Coronary artery (tissue), 2 donors: Measurements from ENCODE around the gene LIM2.

Experiments
- DNase-seq: peaks from one replicate; pipeline ENCODE4 v3.0.0-alpha.2; 2017; ENCODE audit warnings: low spot score
- H3K27ac ChIP-seq, 2 donors: fragments of 200-600 bp; sonication (generic); one replicate each; pipeline ENCODE4 v1.5.1; 2016 to 2019
- H3K4me3 ChIP-seq: fragments of 200-600 bp; sonication (generic); 2 replicates; pipeline ENCODE4 v1.5.1; 2016; ENCODE audit warnings: mild to moderate bottlenecking, moderate library complexity
- CTCF ChIP-seq: fragments of 200-600 bp; sonication (generic); IDR thresholded peaks from one replicate; pipeline ENCODE4 v1.5.1; 2019; ENCODE audit warnings: antibody characterized with exemption

The LIM2 gene

DNA sequence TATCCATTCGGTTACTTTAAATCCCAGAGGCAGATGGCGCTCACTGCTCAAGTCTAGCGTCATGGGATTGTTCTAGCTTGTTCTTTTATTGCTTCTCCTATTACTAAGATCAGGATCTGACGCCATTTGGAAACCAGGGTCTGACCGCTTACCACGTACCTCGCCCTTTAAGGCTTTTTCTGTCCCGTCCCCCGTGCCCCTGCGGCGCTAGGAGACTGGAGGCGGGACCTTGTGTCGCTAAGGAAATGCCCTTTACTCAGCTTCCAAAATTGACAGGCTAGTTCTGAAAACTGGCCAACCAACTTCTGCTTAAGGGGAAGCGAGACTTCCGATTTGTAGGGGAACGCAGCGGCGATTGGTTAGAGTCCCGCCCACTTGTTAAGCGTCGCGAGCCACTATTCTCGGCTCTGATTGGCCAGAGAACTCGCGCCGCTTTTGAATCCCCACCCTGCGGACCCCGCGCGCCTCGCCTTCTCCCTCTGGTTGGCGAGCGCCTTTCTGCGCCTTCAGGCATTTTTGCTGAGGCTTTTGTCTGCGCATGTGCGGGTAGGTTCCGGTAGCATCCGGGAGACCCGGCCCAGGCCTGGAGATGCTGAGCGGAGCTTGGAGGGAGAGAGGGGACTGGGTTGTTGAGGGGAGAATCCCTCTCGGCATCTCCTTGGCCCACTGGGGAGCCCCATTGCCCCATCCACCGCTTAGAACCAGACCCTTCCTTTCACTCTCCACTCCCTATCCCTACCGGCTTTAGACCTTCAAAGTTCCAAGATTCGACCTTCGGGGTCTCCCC, 6.5 kb upstream of the LIM2 start:
- Histone ChIP-seq H3K27ac (peak overlapping the region; percentile 58 to 73), H3K4me3 (peak overlapping the region; percentile 62)
- TF ChIP-seq CTCF, result no peak
- peak; percentile 95 for DNase-seq

DNA sequence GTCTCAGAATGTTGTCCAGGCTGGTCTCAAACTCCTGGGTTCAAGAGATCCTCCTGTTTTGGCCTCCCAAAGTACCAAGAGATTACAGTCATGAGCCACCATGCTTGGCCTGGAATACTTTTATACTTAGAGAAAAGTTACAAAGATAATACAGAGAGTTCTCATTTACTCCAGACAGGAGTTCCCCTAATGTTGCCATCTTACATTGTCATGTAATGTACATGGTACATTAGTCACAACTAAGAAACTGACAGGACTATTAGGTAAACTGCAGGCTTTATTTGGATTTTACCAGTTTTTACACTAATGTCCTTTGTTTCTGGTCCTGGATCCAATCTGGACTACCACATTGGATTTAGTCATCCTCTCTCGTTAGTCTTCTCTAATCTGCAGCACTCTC, 4.9 kb upstream of the LIM2 start:
- H3K27ac ChIP-seq, result no peak overlapping the region
- no peak for DNase-seq
- TF ChIP-seq CTCF, result no peak
- H3K4me3 ChIP-seq, result no peak overlapping the region

DNA sequence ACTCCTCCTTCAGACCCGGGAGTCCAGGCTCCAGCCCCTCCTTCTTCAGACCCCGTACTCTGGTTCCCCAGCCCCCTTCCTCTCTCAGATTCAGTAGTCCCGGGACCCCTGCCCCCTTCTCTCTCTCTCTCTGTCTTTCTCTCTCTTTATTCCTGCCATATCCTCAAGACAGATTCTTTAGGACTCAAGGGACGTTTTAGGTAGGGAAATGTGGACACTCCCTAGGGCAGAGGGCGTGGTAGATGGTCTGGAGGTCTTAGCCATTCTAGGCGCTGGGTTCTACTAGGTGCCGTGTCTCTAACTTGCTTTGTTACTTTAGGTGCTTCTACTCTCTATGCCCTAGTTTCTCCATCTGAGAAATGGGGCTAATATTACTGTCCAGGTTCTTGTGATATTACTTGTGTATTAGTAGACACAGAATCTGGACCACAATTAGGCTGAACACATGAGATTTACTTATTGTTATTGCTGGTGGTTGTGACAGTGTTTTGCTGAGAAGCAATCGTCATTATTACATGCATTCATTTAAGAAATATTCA, 3.4 kb upstream of the LIM2 start:
- TF ChIP-seq CTCF, result no peak
- Histone ChIP-seq H3K27ac (no peak overlapping the region), H3K4me3 (no peak overlapping the region)
- no peak for DNase-seq

DNA sequence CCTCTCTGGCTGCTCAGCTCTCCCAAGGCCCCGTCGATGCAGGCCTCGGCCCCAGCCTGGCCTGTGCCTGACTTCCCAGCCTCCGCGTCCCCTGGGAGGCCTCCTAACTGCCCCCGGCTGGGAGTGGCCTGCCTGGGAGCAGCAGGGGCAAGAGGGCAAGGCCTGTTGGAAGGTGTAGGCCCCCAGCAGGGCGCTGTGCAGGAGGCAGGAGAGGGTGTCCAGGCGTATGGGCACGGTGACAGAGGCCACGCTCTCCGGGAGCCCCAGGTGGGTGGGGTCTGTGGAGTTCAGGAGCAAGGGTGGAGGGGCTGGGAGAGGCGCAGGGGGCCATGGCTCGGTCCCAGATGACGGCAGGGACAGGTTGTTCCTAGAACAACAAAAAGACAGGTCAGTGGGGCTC, 1.4 kb upstream of the LIM2 start:
- Histone ChIP-seq H3K4me3 (no peak overlapping the region), H3K27ac (no peak overlapping the region)
- TF ChIP-seq CTCF, result no peak
- no peak for DNase-seq

- Histone ChIP-seq H3K27ac (no peak overlapping the region), H3K4me3 (no peak overlapping the region)
- DNase-seq, result no peak
- TF ChIP-seq CTCF, result no peak
Measured at GRCh38 chr19:51386882-51387520, 773 bp downstream of the LIM2 start.

DNA sequence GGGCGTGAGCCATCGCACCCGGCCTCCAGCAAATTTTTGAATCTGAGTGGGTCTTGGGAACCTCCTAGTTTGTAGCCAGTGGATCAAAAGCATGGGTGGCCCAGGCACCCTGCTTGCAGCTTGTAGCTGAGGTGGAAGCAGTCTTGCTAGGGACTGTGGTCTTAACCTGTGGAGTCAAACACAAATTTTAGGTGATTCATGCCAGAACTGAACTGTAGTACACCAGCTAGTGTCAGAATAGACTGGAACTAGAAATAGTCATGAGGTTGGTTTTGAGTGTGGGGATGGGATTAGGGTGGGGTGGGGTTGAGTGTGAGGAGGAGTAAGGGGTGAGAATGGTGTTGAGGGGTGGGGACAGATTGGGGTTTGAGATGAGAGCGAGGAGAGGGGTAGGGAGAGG, 5.8 kb downstream of the LIM2 start:
- no peak for TF ChIP-seq CTCF
- DNase-seq, result no peak
- no peak overlapping the region for H3K27ac ChIP-seq
- no peak overlapping the region for H3K4me3 ChIP-seq

- TF ChIP-seq CTCF, result no peak
- no peak for DNase-seq
- H3K4me3 ChIP-seq, result no peak overlapping the region
- no peak overlapping the region for H3K27ac ChIP-seq
Measured at GRCh38 chr19:51380379-51380778, 7.4 kb downstream of the LIM2 start.
